ENCODE measurements around the gene SPIC. TPM values are rescaled to one million over a fixed set of nuclear protein-coding genes. Genes with fewer than 3 reads are reported as not detected.

SPIC gene
- total and polyA plus RNA-seq, 12 donors, result 0.19 to 0.88 TPM; not detected in 10

GRCh38 chr12:101527682-101528081 is 52.5 kb downstream of the SPIC start:
- DNase-seq (peak; percentile 23 to 36), ATAC-seq (peak; percentile 63 to 96 (median 90))
- H3K27ac ChIP-seq, result peak overlapping the region in 4 of 10 donors; percentile 3 to 54 (median 18)
- WGBS, 2 donors, result 39 to 52% methylated on average over 10 of the region's 10 CpGs
- H3K4me3 ChIP-seq, result no peak overlapping the region
- H3K27me3 ChIP-seq, result no peaks in the 10 kb centered on the region
- TF ChIP-seq, protein P1, sequence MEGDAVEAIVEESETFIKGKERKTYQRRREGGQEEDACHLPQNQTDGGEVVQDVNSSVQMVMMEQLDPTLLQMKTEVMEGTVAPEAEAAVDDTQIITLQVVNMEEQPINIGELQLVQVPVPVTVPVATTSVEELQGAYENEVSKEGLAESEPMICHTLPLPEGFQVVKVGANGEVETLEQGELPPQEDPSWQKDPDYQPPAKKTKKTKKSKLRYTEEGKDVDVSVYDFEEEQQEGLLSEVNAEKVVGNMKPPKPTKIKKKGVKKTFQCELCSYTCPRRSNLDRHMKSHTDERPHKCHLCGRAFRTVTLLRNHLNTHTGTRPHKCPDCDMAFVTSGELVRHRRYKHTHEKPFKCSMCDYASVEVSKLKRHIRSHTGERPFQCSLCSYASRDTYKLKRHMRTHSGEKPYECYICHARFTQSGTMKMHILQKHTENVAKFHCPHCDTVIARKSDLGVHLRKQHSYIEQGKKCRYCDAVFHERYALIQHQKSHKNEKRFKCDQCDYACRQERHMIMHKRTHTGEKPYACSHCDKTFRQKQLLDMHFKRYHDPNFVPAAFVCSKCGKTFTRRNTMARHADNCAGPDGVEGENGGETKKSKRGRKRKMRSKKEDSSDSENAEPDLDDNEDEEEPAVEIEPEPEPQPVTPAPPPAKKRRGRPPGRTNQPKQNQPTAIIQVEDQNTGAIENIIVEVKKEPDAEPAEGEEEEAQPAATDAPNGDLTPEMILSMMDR (IDR thresholded peaks at IDR 0.05), result no peak
- intact Hi-C loops (cut with DNase I), result no loop called here
- H3K4me1 ChIP-seq, result peaks cover 0 to 10% (median 0%) of the 10 kb centered on the region in 9 donors
- H3K9me3 ChIP-seq, result no peaks in the 10 kb centered on the region
- H3K36me3 ChIP-seq, result no peaks in the 10 kb centered on the region

GRCh38 chr12:101536069-101536674 is 61.0 kb downstream of the SPIC start:
- no peaks in the 10 kb centered on the region for H3K36me3 ChIP-seq
- no peak overlapping the region for H3K4me3 ChIP-seq
- no peaks in the 10 kb centered on the region for H3K27me3 ChIP-seq
- intact Hi-C loops (cut with DNase I), result no loop called here
- no peak overlapping the region for H3K27ac ChIP-seq
- DNase-seq, result no peak
- peaks cover 0 to 6% (median 0%) of the 10 kb centered on the region in 11 donors for H3K9me3 ChIP-seq
- TF ChIP-seq, protein P1 (IDR thresholded peaks at IDR 0.05), result no peak
- no peak for ATAC-seq
- H3K4me1 ChIP-seq, result no peaks in the 10 kb centered on the region
- 44 to 62% methylated on average over 2 of the region's 2 CpGs for WGBS, 2 donors

Other genes starting within 250 kb of the SPIC start
- 1 to 10 TPM; 5.1 to 8.5 (median 6.6) TPM for gene UTP20, start 195.2 kb upstream of the SPIC start, total RNA-seq
- gene UTP20, start 195.2 kb upstream of the SPIC start, polyA plus RNA-seq, result 1 to 10 TPM; 1.5 to 2.2 TPM
- 100 to 1,000 TPM in 4 of 10 donors, 10 to 100 TPM in 6; 81.5 to 113 (median 95.5) TPM for gene ARL1, start 67.6 kb upstream of the SPIC start, total RNA-seq
- gene ARL1, start 67.6 kb upstream of the SPIC start, polyA plus RNA-seq, result 10 to 100 TPM; 22.2 to 56.8 TPM
- 1 to 10 TPM in 7 of 10 donors, under 1 TPM in 3; 0.60 to 6.4 (median 2.1) TPM for gene MYBPC1, start 119.6 kb downstream of the SPIC start, total RNA-seq
- gene MYBPC1, start 119.6 kb downstream of the SPIC start, polyA plus RNA-seq, result 1 to 10 TPM in 1 of 2 donors, under 1 TPM in 1; 0.17 to 1.2 TPM
- gene CHPT1, start 222.3 kb downstream of the SPIC start, total RNA-seq, result 100 to 1,000 TPM in 7 of 10 donors, 10 to 100 TPM in 3; 85.8 to 215 (median 108) TPM
- gene CHPT1, start 222.3 kb downstream of the SPIC start, polyA plus RNA-seq, result 100 to 1,000 TPM in 1 of 2 donors, 10 to 100 TPM in 1; 42.2 to 136 TPM

Data from heart right ventricle (tissue), 16 donors.